ENCODE measurements around the gene EEPD1.

GRCh38 chr7:36204044-36204663 lies 51.1 kb downstream of the EEPD1 start:
- no peak for TF ChIP-seq CTCF (IDR thresholded peaks at IDR 0.05; ENCODE audit: low read depth, low read length, missing input control)
- no peak for TF ChIP-seq REST (IDR thresholded peaks at IDR 0.05)

All from liver (tissue), 2 donors.